Aorta (tissue), 5 donors: ENCODE results near the gene GALNT11. TPM values are rescaled to one million over a fixed set of nuclear protein-coding genes. Genes with fewer than 3 reads are reported as not detected.
"Not testable (repeated sequence)": the region's sequence is repeated elsewhere in the genome, so short reads cannot be mapped to it uniquely, and the experiment has no call there.

Experiments used
- ATAC-seq: fragments of 200-7000 bp; cut with Tn5 transposase; one replicate; pipeline ENCODE4 v1.9.1; 2022; ENCODE audit warnings: moderate library complexity; ENCODE audit not compliant: low FRiP score
- DNase-seq, 2 donors: peaks; one replicate each; pipeline ENCODE4 v3.0.0-alpha.2; 2020
- H3K27ac ChIP-seq, 2 donors: one replicate each; pipeline ENCODE4 v1.5.1; 2013; ENCODE audit warnings: low read length in 2 of 2, mild to moderate bottlenecking in 2 of 2, moderate library complexity in 2 of 2, control low read depth in 1 of 2, inconsistent platforms in 1 of 2, low read depth in 1 of 2
- H3K27me3 ChIP-seq, 2 donors: one replicate each; pipeline ENCODE4 v1.6.1; 2013; ENCODE audit warnings: control low read depth in 1 of 2, low read length in 1 of 2, mild to moderate bottlenecking in 1 of 2, moderate library complexity in 1 of 2; ENCODE audit not compliant: insufficient read depth in 2 of 2, control insufficient read depth in 1 of 2
- H3K36me3 ChIP-seq, 2 donors: one replicate each; pipeline ENCODE4 v1.6.1; 2013; ENCODE audit warnings: control low read depth in 1 of 2, low read length in 1 of 2, mild to moderate bottlenecking in 1 of 2; ENCODE audit not compliant: insufficient read depth in 2 of 2, control insufficient read depth in 1 of 2
- H3K4me1 ChIP-seq, 2 donors: one replicate each; pipeline ENCODE4 v1.6.1; 2013; ENCODE audit warnings: low read length in 2 of 2, control low read depth in 1 of 2, mild to moderate bottlenecking in 1 of 2, moderate library complexity in 1 of 2; ENCODE audit not compliant: insufficient read depth in 2 of 2, control insufficient read depth in 1 of 2
- H3K4me3 ChIP-seq, 2 donors: one replicate each; pipeline ENCODE4 v1.5.1; 2013; ENCODE audit warnings: low read length in 2 of 2, control low read depth in 1 of 2, mild to moderate bottlenecking in 1 of 2
- H3K9me3 ChIP-seq: one replicate; pipeline ENCODE4 v1.6.1; 2013; ENCODE audit warnings: mild to moderate bottlenecking, low read length; ENCODE audit not compliant: control insufficient read depth
- WGBS, 2 donors: extraction: QIAGEN DNeasy Blood & Tissue Kit; methylation state at CpG; one replicate each; pipeline ENCODE4 v1.1.7; 2013; 5-methylcytosine and 5-hydroxymethylcytosine counted together
- intact Hi-C, 2 donors: fragments of 100-400 bp; cut with DNase I; formaldehyde crosslinking; loops; one replicate each; pipeline versions ENCODE4 v1.14.2 to v1.15.0; 2022
- polyA plus RNA-seq, 2 donors: library from polyadenylated mRNA; stranded (reverse); fragments of 200-250 nt; gene quantifications; one replicate each; pipeline ENCODE4 v1.2.3, GENCODE V29; 2013
- total RNA-seq, 2 donors: library from RNA; stranded (reverse); fragmentation: NEBNext Ultra II Directional; extraction: Animal tissue kit (Norgen Biotek cat#: 25700); gene quantifications; one replicate each; pipeline ENCODE4 v1.2.1, GENCODE V29; 2021
- donor health status: healthy with polysubstance abuse.
- donor health status: Bipolar disorder and iron deficiency.
- donor health status: DM: no; HTN: no; CAD: no.
- donor health status: DM: no; HTN: no; CAD: no.
- donor health status: DM: yes; HTN: yes; CAD: no.

GALNT11 gene
- total and polyA plus RNA-seq, 4 donors: 20.5 to 45.8 (median 24.6) TPM

DNA sequence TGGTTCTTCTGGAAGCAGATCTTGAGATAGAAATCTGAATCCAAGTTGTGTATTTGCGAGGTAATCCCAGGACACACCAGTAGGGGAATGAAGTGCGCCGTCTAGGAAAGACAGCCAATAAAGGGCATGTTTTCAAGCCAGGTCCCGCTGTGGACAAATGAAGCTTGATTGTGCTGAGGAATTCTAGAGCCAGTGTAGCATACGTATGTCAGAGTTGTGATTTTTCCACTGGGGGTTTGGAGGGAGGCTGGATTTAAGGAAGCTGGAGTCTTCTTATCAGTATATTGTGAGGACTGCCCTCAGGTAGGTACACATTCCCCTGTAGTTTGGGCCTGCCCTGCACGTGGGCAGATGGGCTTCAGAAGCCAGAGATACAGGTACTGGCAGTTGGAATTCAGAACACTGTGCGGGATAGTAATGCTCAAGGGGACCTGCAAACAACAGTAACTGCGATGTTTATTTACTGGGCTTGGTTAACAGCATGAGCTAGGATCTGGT is 50.9 kb downstream of the GALNT11 start:
- peaks cover 2% of the 10 kb centered on the region in 2 donors for H3K4me1 ChIP-seq
- 75 to 83% methylated on average over 8 of the region's 8 CpGs for WGBS, 2 donors
- H3K27ac ChIP-seq: no peak overlapping the region
- ATAC-seq: no peak
- H3K27me3 ChIP-seq: no peaks in the 10 kb centered on the region
- H3K36me3 ChIP-seq: no peaks in the 10 kb centered on the region
- H3K4me3 ChIP-seq: no peak overlapping the region
- H3K9me3 ChIP-seq: no peaks in the 10 kb centered on the region
- DNase-seq: no peak
- intact Hi-C loops: no loop called here

- WGBS, 2 donors: 88 to 90% methylated on average over 8 of the region's 8 CpGs
- Histone ChIP-seq H3K27ac (no peak overlapping the region), H3K4me3 (no peak overlapping the region), H3K36me3 (no peaks in the 10 kb centered on the region), H3K27me3 (no peaks in the 10 kb centered on the region), H3K4me1 (peaks cover 2% of the 10 kb centered on the region in 2 donors), H3K9me3 (no peaks in the 10 kb centered on the region)
- intact Hi-C loops: no loop called here
- DNase-seq: no peak
- ATAC-seq: no peak
Measured at GRCh38 chr7:152076940-152077933, 51.8 kb downstream of the GALNT11 start.

DNA sequence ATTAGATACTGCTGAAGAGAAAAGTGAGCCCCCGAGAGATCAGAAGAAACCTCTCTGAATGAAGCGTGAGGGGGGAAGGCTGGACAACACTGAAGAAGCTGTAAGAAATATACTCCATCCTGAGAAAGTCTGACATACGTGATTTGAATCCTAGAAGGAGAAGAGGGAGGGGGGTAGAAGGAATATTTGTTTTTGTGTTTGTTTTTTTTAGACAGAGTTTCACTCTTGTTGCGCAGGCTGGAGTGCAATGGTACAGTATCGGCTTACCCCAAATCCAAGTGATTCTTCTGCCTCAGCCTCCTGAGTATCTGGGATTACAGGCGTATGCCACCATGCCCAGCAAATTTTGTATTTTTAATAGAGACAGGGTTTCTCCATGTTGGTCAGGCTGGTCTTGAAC is 52.6 kb downstream of the GALNT11 start:
- no peak for ATAC-seq

DNA sequence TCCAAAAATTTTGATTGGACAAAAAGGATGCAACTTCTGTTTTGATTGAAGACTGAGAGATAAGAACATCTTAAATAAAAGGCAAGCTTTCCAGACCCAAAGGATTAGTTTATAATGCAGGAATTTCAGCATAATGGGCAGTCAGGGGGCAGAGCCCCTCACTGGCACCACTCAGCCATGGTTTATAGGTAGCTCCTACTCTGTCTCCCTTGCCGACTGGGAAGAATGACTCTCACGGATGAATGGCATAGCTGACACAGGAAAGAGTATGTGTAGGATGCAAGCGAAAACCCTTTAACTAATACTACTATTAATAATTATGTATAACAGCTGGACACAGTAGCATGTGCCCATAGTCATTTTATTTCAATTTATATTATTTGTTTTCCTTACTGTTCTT is 53.3 kb downstream of the GALNT11 start:
- no peaks in the 10 kb centered on the region for H3K27me3 ChIP-seq
- ATAC-seq (no peak), DNase-seq (no peak)
- H3K36me3 ChIP-seq: no peaks in the 10 kb centered on the region
- 77 to 82% methylated on average over 3 of the region's 3 CpGs for WGBS, 2 donors
- H3K27ac ChIP-seq: no peak overlapping the region
- H3K4me3 ChIP-seq: no peak overlapping the region
- intact Hi-C loops: no loop called here
- peaks cover 2% of the 10 kb centered on the region in 2 donors for H3K4me1 ChIP-seq
- no peaks in the 10 kb centered on the region for H3K9me3 ChIP-seq

More for the DNA sequence above, 52.6 kb downstream of the GALNT11 start:
- H3K36me3 ChIP-seq: no peaks in the 10 kb centered on the region
- H3K27me3 ChIP-seq: no peaks in the 10 kb centered on the region
- peaks cover 2% of the 10 kb centered on the region in 2 donors for H3K4me1 ChIP-seq
- no peaks in the 10 kb centered on the region for H3K9me3 ChIP-seq
- 88 to 91% methylated on average over 6 of the region's 6 CpGs for WGBS, 2 donors
- no peak overlapping the region for H3K4me3 ChIP-seq
- no peak for DNase-seq
- intact Hi-C loops: no loop called here
- no peak overlapping the region for H3K27ac ChIP-seq

GRCh38 chr7:152081088-152081487 is 55.6 kb downstream of the GALNT11 start:
- H3K4me3 ChIP-seq: no peak overlapping the region
- H3K4me1 ChIP-seq: peaks cover 2% of the 10 kb centered on the region in 2 donors
- DNase-seq (no peak), ATAC-seq (no peak)
- H3K9me3 ChIP-seq: no peaks in the 10 kb centered on the region
- intact Hi-C loops: no loop called here
- H3K27me3 ChIP-seq: no peaks in the 10 kb centered on the region
- H3K27ac ChIP-seq: no peak overlapping the region
- H3K36me3 ChIP-seq: no peaks in the 10 kb centered on the region
- WGBS, 2 donors: 95 to 99% methylated on average over 4 of the region's 4 CpGs

- H3K4me3 ChIP-seq, intact Hi-C loops, H3K27me3 ChIP-seq, ATAC-seq, H3K9me3 ChIP-seq, H3K27ac ChIP-seq, DNase-seq, H3K36me3 ChIP-seq, H3K4me1 ChIP-seq: not testable (repeated sequence)
- WGBS, 2 donors: 94 to 97% methylated on average over 4 to 6 of the region's 6 CpGs
Measured at GRCh38 chr7:152082073-152082721, 56.7 kb downstream of the GALNT11 start.

DNA sequence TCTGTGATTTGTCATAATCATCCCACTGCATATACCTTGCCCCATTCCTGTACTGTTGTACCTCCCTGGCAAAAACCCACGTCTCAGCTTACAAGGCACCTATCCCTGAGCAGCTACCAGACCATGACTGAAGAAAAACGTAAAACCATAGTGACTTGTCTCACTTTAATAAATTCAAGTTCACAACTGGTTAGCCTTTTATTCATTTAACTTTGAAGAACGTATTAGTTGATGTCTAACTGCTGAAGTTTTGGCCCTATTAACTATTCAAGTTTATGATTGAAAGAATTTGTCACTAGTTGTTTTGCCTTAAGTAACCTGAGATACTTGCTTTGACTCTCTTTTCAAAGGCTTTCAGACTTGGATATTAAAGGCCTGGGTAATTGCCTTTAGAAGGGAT is 59.7 kb downstream of the GALNT11 start:
- no peaks in the 10 kb centered on the region for H3K36me3 ChIP-seq

GRCh38 chr7:152086513-152086912 is 61.0 kb downstream of the GALNT11 start:
- H3K4me1 ChIP-seq: no peaks in the 10 kb centered on the region
- H3K4me3 ChIP-seq: no peak overlapping the region
- DNase-seq (no peak), ATAC-seq (no peak)
- H3K27ac ChIP-seq: no peak overlapping the region
- no peaks in the 10 kb centered on the region for H3K36me3 ChIP-seq
- no peaks in the 10 kb centered on the region for H3K27me3 ChIP-seq
- WGBS, 2 donors: 23 to 50% methylated on average over 1 of the region's 1 CpG
- no peaks in the 10 kb centered on the region for H3K9me3 ChIP-seq
- intact Hi-C loops: no loop called here

More for the DNA sequence above, 59.7 kb downstream of the GALNT11 start:
- Histone ChIP-seq H3K27ac (no peak overlapping the region), H3K4me1 (no peaks in the 10 kb centered on the region), H3K27me3 (no peaks in the 10 kb centered on the region), H3K4me3 (no peak overlapping the region), H3K9me3 (no peaks in the 10 kb centered on the region)
- no peak for DNase-seq
- ATAC-seq: no peak
- WGBS, 2 donors: 92 to 93% methylated on average over 3 of the region's 3 CpGs
- intact Hi-C loops: no loop called here
